Thoracic aorta (tissue), 2 donors: ENCODE measurements around the gene TRABD2A. TPM values are rescaled to one million over a fixed set of nuclear protein-coding genes. Genes with fewer than 3 reads are reported as not detected.
"Not testable (repeated sequence)": the region's sequence is repeated elsewhere in the genome, so short reads cannot be mapped to it uniquely, and the experiment has no call there.

Source experiments
- ATAC-seq: fragments of 150-250 bp; one replicate; pipeline ENCODE4 v1.8.0; 2017; ENCODE audit warnings: low read depth; ENCODE audit not compliant: insufficient number of reproducible peaks, low FRiP score
- DNase-seq: peaks from one replicate; pipeline ENCODE4 v3.0.0-alpha.2; 2020; ENCODE audit warnings: low spot score
- H3K27ac ChIP-seq, 2 donors: fragments of 200-600 bp; sonication (generic); 1 replicate in 1 of 2; 2 replicates in 1 of 2; pipeline ENCODE4 v1.5.1; 2016; ENCODE audit warnings: mild to moderate bottlenecking in 2 of 2, moderate library complexity in 2 of 2
- H3K27me3 ChIP-seq: fragments of 200-600 bp; sonication (generic); replicated peaks from 2 replicates; pipeline ENCODE4 v1.6.0; 2016; ENCODE audit warnings: mild to moderate bottlenecking; ENCODE audit not compliant: insufficient read depth
- H3K36me3 ChIP-seq: fragments of 200-600 bp; sonication (generic); one replicate; pipeline ENCODE4 v1.5.1; 2016
- H3K4me1 ChIP-seq, 2 donors: fragments of 200-600 bp; sonication (generic); 1 replicate in 1 of 2; 2 replicates in 1 of 2; pipeline versions ENCODE4 v1.5.1 to v1.6.0; 2016; ENCODE audit warnings: low read depth in 2 of 2, mild to moderate bottlenecking in 1 of 2; ENCODE audit not compliant: control insufficient read depth in 1 of 2
- H3K4me3 ChIP-seq: fragments of 200-600 bp; sonication (generic); 2 replicates; pipeline ENCODE4 v1.5.1; 2016; ENCODE audit warnings: mild to moderate bottlenecking
- H3K9me3 ChIP-seq: fragments of 200-600 bp; sonication (generic); 2 replicates; pipeline ENCODE4 v1.5.1; 2016
- CTCF ChIP-seq: fragments of 200-600 bp; sonication (generic); IDR thresholded peaks from one replicate; pipeline ENCODE4 v1.5.1; 2019; ENCODE audit warnings: antibody characterized with exemption
- total RNA-seq, 2 donors: library from RNA; depleted of rRNA; stranded (reverse); fragments of >200 nt; gene quantifications; one replicate each; pipeline versions ENCODE4 v1.1.0 to v1.2.3, GENCODE V29; 2016

TRABD2A gene
- total RNA-seq, 2 donors from 2014 or later: 0.54 to 1.8 TPM

GRCh38 chr2:84924173-84925106, 43.6 kb upstream of the TRABD2A start:
- no peak for DNase-seq
- no peak for ATAC-seq

DNA sequence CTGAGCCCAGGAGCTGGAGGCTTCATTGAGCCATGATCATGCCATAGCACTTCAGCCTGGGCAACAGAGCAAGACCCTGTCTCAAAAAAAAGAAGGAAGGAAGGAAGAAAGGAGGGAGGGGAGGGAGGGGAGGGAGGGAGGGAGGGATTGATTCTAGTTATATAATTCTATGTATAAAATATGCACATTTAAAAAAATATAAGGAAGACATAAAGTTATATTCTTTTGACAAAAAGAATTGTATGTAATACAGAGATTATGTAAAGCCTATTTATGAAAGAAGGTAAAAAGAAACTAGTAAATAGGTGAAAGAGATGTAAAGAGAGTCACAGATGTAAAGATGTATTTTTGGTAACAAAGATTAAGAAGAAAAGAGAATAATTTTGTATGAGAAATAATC, 42.1 kb upstream of the TRABD2A start:
- Histone ChIP-seq H3K36me3 (no peaks in the 10 kb centered on the region), H3K4me1 (peaks cover 11 to 30% of the 10 kb centered on the region in 2 donors), H3K27ac (no peak overlapping the region), H3K9me3 (no peaks in the 10 kb centered on the region), H3K27me3 (no peaks in the 10 kb centered on the region), H3K4me3 (no peak overlapping the region)
- ATAC-seq (no peak), DNase-seq (no peak)
- TF ChIP-seq CTCF: no peak

More at GRCh38 chr2:84924173-84925106, 43.6 kb upstream of the TRABD2A start:
- Histone ChIP-seq H3K27me3 (no peaks in the 10 kb centered on the region), H3K36me3 (no peaks in the 10 kb centered on the region), H3K9me3 (no peaks in the 10 kb centered on the region), H3K27ac (no peak overlapping the region), H3K4me3 (no peak overlapping the region), H3K4me1 (peaks cover 11 to 29% of the 10 kb centered on the region in 2 donors)
- no peak for TF ChIP-seq CTCF

GRCh38 chr2:84919885-84920580, 39.1 kb upstream of the TRABD2A start:
- H3K27me3 ChIP-seq: no peaks in the 10 kb centered on the region

DNA sequence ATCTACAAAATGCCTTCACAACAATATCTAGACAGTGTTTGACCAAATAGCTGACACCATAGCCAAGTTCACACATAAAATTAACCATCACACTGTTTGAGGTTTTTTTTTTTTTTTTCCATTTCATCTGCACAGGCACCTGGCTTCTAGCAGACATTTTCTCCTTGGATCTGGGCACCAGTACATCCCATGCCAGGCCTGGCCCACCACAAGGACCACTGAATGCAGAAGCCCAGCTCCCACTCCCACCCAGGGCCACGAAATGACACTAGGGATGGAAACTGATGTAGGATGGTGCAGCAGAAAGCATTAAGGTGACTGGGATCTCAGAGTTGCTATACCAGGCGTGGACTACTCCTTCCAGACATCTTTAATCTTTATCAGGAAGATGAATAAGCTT, 37.5 kb upstream of the TRABD2A start:
- Histone ChIP-seq H3K9me3 (no peaks in the 10 kb centered on the region), H3K36me3 (no peaks in the 10 kb centered on the region), H3K4me1 (peaks cover 4 to 12% of the 10 kb centered on the region in 2 donors), H3K27me3 (no peaks in the 10 kb centered on the region), H3K27ac (no peak overlapping the region), H3K4me3 (no peak overlapping the region)
- no peak for ATAC-seq
- TF ChIP-seq CTCF: no peak
- no peak for DNase-seq

More at GRCh38 chr2:84919885-84920580, 39.1 kb upstream of the TRABD2A start:
- TF ChIP-seq CTCF: no peak
- Histone ChIP-seq H3K27ac (peak overlapping the region; percentile 49 to 73), H3K4me1 (peaks cover 4 to 12% of the 10 kb centered on the region in 2 donors), H3K9me3 (no peaks in the 10 kb centered on the region), H3K4me3 (no peak overlapping the region), H3K36me3 (no peaks in the 10 kb centered on the region)
- DNase-seq: no peak
- ATAC-seq: peak; percentile 94

- ATAC-seq, H3K27ac ChIP-seq, H3K36me3 ChIP-seq, DNase-seq, H3K27me3 ChIP-seq, H3K9me3 ChIP-seq, H3K4me3 ChIP-seq: not testable (repeated sequence)
- H3K4me1 ChIP-seq: peaks cover 4 to 12% of the 10 kb centered on the region in 2 donors
These were observed 36.9 kb upstream of the TRABD2A start for GRCh38 chr2:84917821-84918220.

GRCh38 chr2:84915675-84916074, 34.8 kb upstream of the TRABD2A start:
- ATAC-seq, H3K4me3 ChIP-seq, H3K27ac ChIP-seq, H3K9me3 ChIP-seq, DNase-seq, H3K27me3 ChIP-seq, H3K36me3 ChIP-seq: not testable (repeated sequence)
- H3K4me1 ChIP-seq: peaks cover 4 to 12% of the 10 kb centered on the region in 2 donors
